Chondrocyte (in vitro differentiated cells): Measurements from ENCODE around the gene TMEFF2. TPM values are rescaled to one million over a fixed set of nuclear protein-coding genes. Genes with fewer than 3 reads are reported as not detected.
A peak's percentile ranks its signal among the peaks of the same experiment; 100 is the strongest.
"Not testable (repeated sequence)": the region's sequence is repeated elsewhere in the genome, so short reads cannot be mapped to it uniquely, and the experiment has no call there.

Experiments
- DNase-seq: peaks from one replicate; pipeline ENCODE4 v3.0.0; 2021; ENCODE audit warnings: mixed read lengths, low spot score
- H3K27ac Mint-ChIP-seq: one replicate; pipeline ENCODE4 v1.8.0; 2021; ENCODE audit warnings: mild to moderate bottlenecking, moderate library complexity, mixed read lengths; ENCODE audit not compliant: unreplicated experiment
- H3K27me3 Mint-ChIP-seq: 2 replicates; pipeline ENCODE4 v1.8.0; 2021; ENCODE audit warnings: low read depth, mixed read lengths
- H3K36me3 Mint-ChIP-seq: 2 replicates; pipeline ENCODE4 v1.8.0; 2021; ENCODE audit warnings: low read depth, mixed read lengths
- H3K4me1 Mint-ChIP-seq: 2 replicates; pipeline ENCODE4 v1.8.0; 2021; ENCODE audit warnings: low read depth, mild to moderate bottlenecking, mixed read lengths
- H3K4me3 Mint-ChIP-seq: one replicate; pipeline ENCODE4 v1.8.0; 2021; ENCODE audit warnings: mild to moderate bottlenecking, moderate library complexity, mixed read lengths; ENCODE audit not compliant: unreplicated experiment
- H3K9me3 Mint-ChIP-seq: 2 replicates; pipeline ENCODE4 v1.8.0; 2021; ENCODE audit warnings: low read depth, mixed read lengths
- total RNA-seq: library from RNA; stranded (reverse); gene quantifications from 3 replicates; pipeline ENCODE4 v1.2.1, GENCODE V29; 2021
- TF ChIP-seq, protein P1 (sequence below): fragments of 200-600 bp; sonication (generic); IDR thresholded peaks from 2 replicates; pipeline ENCODE4 v1.5.0; 2021; ENCODE audit warnings: antibody characterized with exemption, mild to moderate bottlenecking, moderate library complexity

TMEFF2 gene
- total RNA-seq, 1 donor from 2014 or later = 1.5 TPM

DNA sequence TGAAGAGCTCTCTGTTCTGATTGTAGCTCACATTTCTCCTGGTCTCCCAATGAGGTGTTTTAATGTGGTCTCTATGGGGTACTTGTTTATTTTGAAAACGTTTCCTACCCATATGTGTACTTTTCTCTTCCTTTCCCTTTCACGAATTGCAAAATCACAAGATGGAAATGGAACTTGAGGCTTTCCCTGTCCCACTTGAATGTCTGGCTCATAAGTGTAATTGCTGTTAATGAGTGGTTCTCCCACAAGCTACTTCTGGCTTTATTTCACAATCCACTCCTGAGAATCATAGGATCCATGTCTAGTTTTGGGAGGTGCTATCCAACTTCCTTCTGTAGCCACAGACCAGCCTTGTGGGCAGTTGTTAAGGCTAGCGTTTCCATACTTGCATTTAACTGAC lies 266.7 kb downstream of the TMEFF2 start:
- peak overlapping the region; percentile 58 for H3K27ac Mint-ChIP-seq
- H3K4me1 Mint-ChIP-seq = peaks cover 30% of the 10 kb centered on the region
- TF ChIP-seq, protein P1, sequence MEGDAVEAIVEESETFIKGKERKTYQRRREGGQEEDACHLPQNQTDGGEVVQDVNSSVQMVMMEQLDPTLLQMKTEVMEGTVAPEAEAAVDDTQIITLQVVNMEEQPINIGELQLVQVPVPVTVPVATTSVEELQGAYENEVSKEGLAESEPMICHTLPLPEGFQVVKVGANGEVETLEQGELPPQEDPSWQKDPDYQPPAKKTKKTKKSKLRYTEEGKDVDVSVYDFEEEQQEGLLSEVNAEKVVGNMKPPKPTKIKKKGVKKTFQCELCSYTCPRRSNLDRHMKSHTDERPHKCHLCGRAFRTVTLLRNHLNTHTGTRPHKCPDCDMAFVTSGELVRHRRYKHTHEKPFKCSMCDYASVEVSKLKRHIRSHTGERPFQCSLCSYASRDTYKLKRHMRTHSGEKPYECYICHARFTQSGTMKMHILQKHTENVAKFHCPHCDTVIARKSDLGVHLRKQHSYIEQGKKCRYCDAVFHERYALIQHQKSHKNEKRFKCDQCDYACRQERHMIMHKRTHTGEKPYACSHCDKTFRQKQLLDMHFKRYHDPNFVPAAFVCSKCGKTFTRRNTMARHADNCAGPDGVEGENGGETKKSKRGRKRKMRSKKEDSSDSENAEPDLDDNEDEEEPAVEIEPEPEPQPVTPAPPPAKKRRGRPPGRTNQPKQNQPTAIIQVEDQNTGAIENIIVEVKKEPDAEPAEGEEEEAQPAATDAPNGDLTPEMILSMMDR = no peak
- no peaks in the 10 kb centered on the region for H3K9me3 Mint-ChIP-seq
- DNase-seq = no peak
- H3K36me3 Mint-ChIP-seq = no peaks in the 10 kb centered on the region
- no peaks in the 10 kb centered on the region for H3K27me3 Mint-ChIP-seq
- H3K4me3 Mint-ChIP-seq = no peak overlapping the region

DNA sequence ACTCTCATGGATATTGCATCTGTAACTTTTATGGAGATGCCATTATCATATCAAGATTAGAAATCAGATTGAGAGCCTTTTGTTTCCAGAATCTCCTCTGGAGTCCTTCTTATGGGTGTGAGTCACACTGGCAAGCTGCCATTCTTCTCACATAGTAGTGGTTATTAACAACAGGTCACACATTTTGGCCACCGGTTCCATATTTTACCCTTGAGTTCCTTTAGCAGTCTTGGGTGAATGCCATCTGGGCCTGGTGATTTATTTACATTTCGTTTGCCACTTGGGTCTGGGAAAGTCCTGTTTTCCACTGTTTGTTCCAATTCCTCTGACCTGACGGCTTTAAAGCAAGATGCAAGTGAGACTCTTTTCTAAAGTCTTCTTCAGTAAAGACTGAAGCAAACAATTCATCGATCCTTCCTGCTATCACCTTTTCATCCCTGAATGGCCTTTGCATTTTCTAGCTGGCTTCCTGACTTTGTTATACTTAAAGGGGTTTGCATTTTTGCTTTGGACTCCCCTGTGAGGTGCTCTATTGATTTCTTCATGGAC lies 267.3 kb downstream of the TMEFF2 start:
- H3K4me1 Mint-ChIP-seq = peaks cover 30% of the 10 kb centered on the region
- no peaks in the 10 kb centered on the region for H3K27me3 Mint-ChIP-seq
- H3K9me3 Mint-ChIP-seq = peaks cover 3% of the 10 kb centered on the region
- peak overlapping the region; percentile 58 for H3K27ac Mint-ChIP-seq
- H3K4me3 Mint-ChIP-seq = no peak overlapping the region
- H3K36me3 Mint-ChIP-seq = no peaks in the 10 kb centered on the region
- no peak for DNase-seq
- TF ChIP-seq, protein P1 = no peak

DNA sequence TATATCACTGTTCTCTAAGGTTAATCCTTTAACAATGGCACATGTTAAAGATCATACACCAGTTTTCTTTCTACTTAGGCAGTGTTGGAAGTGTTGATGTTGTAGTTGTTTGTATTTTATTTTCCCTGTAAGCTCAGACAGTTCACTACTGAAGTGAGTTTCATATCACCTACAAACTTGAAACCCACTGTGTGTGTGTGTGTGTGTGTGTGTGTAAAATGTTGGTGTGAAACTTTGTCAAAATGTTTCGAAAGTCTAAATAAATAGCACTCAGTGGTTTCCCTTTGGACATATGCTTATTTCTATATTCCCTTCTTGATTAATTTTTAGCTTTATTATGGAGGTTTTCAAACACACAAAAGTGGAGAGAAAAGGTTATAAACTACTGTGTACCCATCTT lies 268.1 kb downstream of the TMEFF2 start:
- Mint-ChIP-seq H3K36me3 (no peaks in the 10 kb centered on the region), H3K4me1 (peaks cover 30% of the 10 kb centered on the region), H3K9me3 (peaks cover 3% of the 10 kb centered on the region), H3K4me3 (no peak overlapping the region), H3K27ac (no peak overlapping the region), H3K27me3 (no peaks in the 10 kb centered on the region)
- no peak for DNase-seq
- TF ChIP-seq, protein P1 = no peak

DNA sequence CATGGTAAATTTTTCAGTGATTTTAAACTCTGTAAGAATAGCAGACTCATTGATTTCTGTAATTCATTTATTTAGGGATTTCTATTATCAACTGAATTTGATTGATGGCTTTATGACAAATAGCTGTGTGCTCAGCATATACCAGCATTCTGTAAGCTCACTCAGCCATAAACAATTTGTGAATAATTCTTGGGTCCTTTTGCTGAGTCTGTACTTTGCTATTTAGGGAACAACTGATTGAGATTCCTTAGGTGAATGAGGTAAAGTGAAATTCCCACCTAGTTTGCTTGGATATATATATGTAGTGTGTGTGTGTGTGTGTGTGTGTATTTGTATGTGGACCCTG lies 271.1 kb downstream of the TMEFF2 start:
- TF ChIP-seq, protein P1 = no peak
- Mint-ChIP-seq H3K4me3 (no peak overlapping the region), H3K27me3 (no peaks in the 10 kb centered on the region), H3K27ac (no peak overlapping the region), H3K36me3 (no peaks in the 10 kb centered on the region), H3K9me3 (peaks cover 3% of the 10 kb centered on the region), H3K4me1 (peaks cover 18% of the 10 kb centered on the region)
- DNase-seq = no peak

DNA sequence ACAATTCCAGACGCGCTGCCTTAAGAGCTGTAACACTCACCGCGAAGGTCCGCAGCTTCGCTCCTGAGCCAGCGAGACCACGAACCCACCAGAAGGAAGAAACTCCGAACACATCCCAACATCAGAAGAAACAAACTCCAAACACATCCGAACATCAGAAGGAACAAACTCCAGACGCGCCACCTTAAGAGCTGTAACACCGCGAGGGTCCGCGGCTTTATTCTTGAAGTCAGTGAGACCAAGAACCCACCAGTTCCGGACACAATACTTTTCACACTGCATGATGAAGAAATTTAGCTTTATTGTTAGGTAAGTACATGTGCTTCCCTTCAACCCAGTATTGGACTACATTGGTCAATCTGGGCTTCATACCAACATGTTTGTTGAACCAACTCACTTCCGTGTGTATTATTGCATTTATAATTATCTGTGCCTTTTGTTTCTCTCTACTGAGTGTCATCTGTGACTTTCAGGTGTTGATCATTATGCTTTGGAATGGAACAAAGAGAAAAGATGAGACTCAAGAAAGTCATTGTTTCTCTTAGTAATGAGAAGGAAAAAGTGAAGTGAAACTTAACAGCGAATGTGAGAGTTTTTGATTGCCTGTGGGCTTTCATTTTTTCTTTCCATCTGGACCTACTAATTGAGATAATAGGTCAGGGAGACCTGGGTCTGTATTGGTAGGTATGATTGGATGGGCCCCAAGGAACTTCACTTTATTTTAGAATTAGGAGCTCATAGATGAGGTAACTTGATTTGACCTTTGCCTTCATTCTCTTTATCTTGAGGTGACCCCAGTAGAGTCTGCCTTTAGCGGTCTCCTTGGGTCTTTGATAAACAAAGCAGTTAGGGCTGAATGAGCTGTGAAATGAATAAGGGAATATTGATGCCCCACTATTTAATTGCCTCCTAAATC lies 271.7 kb downstream of the TMEFF2 start:
- Mint-ChIP-seq H3K4me1 (peaks cover 19% of the 10 kb centered on the region), H3K9me3 (peaks cover 3% of the 10 kb centered on the region), H3K27me3 (no peaks in the 10 kb centered on the region), H3K27ac (no peak overlapping the region), H3K36me3 (no peaks in the 10 kb centered on the region), H3K4me3 (no peak overlapping the region)
- no peak for DNase-seq
- TF ChIP-seq, protein P1 = no peak

DNA sequence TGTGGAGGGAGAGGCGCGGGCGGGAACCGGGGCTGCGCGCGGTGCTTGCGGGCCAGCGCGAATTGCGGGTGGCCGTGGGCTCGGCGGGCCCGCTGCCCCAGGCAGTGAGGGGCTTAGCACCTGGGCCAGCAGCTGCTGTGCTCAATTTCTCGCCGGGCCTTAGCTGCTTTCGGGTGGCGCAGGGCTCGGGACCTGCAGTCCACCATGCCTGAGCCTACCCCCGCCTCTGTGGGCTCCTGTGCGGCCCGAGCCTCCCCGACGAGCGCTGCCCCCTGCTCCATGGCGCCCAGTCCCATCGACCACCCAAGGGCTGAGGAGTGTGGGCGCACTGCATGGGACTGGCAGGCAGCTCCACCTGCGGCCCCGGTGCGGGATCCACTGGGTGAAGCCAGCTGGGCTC lies 273.1 kb downstream of the TMEFF2 start:
- not testable (repeated sequence) for H3K9me3 Mint-ChIP-seq, H3K27me3 Mint-ChIP-seq, H3K4me1 Mint-ChIP-seq, H3K36me3 Mint-ChIP-seq, DNase-seq, H3K4me3 Mint-ChIP-seq, H3K27ac Mint-ChIP-seq
